Fibroblast of mammary gland (primary cell): ENCODE measurements around the gene TOP3A.
A peak's percentile ranks its signal among the peaks of the same experiment; 100 is the strongest.

Experiments
- DNase-seq: peaks from one replicate; pipeline ENCODE4 v3.0.0-alpha.2; 2010; ENCODE audit warnings: low read depth
- H3K4me3 ChIP-seq: 2 replicates; pipeline ENCODE4 v1.5.1; 2011; ENCODE audit warnings: low read depth, mild to moderate bottlenecking, low read length, moderate library complexity; ENCODE audit not compliant: control insufficient read depth
- TF ChIP-seq, protein P1 (sequence below): conservative IDR thresholded peaks from 2 replicates; pipeline ENCODE4 v1.5.1; 2011; ENCODE audit warnings: low read depth, low read length, inconsistent platforms; ENCODE audit not compliant: control insufficient read depth, insufficient read depth

TOP3A gene

DNA sequence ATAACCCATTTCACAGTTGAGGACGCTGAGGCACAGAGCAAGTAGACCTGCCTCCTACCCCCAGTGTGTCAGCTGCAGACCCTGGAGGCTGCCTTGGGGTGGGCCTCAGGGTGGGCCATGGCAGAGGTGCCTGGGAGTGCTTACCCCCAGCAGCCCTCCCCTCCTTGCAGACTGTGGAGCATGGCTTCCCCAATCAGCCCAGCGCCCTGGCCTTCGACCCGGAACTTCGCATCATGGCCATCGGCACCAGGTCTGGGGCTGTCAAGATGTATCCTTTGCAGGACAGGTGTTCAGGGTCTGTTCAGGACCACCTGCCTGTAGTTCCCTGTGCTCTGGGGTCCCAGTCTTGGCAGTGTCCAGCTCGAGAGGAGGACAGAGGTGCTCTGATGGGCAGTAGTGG lies 85.0 kb downstream of the TOP3A start:
- no peak for DNase-seq
- TF ChIP-seq, protein P1, sequence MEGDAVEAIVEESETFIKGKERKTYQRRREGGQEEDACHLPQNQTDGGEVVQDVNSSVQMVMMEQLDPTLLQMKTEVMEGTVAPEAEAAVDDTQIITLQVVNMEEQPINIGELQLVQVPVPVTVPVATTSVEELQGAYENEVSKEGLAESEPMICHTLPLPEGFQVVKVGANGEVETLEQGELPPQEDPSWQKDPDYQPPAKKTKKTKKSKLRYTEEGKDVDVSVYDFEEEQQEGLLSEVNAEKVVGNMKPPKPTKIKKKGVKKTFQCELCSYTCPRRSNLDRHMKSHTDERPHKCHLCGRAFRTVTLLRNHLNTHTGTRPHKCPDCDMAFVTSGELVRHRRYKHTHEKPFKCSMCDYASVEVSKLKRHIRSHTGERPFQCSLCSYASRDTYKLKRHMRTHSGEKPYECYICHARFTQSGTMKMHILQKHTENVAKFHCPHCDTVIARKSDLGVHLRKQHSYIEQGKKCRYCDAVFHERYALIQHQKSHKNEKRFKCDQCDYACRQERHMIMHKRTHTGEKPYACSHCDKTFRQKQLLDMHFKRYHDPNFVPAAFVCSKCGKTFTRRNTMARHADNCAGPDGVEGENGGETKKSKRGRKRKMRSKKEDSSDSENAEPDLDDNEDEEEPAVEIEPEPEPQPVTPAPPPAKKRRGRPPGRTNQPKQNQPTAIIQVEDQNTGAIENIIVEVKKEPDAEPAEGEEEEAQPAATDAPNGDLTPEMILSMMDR, result no peak
- no peak overlapping the region for H3K4me3 ChIP-seq

DNA sequence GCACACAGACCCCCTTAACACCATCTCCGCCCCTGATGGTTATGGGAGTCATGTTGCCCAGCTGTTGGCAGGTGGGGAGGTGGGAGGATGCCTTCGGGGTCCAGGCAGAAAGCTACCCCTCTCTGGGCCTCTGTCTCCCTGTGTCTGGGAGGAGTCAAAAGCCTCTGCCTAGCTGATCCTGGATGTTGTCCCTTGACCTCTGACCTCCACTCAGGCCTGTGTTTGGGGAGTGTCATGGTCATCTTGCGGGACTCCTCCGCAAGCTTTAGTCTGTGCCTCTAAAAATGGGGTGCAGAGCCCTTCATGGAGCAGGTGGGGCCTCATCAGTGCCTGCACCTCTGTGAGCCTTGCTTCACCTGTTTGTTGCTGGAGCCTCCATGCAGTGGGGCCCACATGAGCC lies 85.5 kb downstream of the TOP3A start:
- TF ChIP-seq, protein P1, result no peak
- no peak for DNase-seq
- H3K4me3 ChIP-seq, result no peak overlapping the region

- no peak overlapping the region for H3K4me3 ChIP-seq
- TF ChIP-seq, protein P1, result no peak
- DNase-seq, result no peak
Measured at GRCh38 chr17:18228176-18228682, 86.6 kb downstream of the TOP3A start.

DNA sequence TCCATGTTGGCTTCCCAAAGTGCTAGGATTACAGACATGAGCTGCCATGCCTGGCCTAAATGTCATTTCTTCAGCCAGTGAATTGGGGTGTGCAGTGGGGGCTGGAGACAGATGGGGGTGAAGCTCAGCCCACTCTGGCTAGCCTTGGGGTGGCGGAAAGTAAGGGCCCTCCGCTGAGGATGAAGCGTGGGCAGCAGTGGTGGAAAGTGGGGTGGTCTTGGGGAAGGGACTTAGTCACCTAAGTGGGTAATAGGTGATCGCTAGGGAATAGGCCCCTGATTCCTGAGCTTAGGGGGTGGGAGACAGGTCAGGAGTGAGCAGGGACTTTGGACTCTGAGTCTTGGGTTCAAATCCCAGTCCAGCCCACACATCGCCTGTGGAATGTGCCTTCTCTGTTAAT lies 87.2 kb downstream of the TOP3A start:
- no peak for DNase-seq
- TF ChIP-seq, protein P1, result no peak
- H3K4me3 ChIP-seq, result no peak overlapping the region

DNA sequence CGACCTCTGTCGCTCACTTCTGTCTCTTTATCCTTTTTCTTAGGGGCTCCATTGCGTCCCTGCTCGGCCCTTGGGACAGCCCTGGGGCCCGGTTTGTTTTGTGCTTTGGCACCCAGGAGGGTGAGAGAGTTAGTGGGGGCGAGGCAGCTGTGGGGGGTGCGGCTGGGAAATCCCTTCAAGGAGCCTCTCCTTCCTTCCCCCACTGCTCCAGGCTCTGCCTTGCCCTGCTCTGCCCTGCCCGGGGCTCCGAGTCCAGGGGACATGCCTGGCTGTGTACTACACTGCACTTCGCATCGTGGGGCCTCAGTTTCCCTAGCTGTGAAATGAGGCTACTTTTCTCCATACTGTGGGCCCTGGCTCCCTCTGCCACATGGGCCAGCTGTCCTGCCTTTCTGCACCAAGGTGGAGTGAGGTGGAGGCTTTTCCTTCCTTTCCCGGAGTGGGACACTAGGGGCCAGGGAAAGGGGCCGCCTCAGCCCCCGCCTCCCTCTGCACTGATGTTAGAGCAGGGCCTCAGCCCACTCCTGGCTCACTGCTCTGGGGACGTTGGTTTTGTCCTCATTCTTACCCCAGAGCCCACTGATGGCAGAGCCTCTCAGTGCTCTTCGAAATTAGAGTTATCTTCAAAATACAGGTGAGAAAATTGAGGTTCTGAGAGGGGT lies 88.4 kb downstream of the TOP3A start:
- no peak for DNase-seq
- TF ChIP-seq, protein P1, result no peak
- H3K4me3 ChIP-seq, result peak overlapping the region; percentile 73

GRCh38 chr17:18225642-18226283 lies 89.0 kb downstream of the TOP3A start:
- no peak for DNase-seq
- TF ChIP-seq, protein P1, result no peak
- H3K4me3 ChIP-seq, result peak overlapping the region; percentile 73
